ENCODE results near the gene APOA4.
A peak's percentile ranks its signal among the peaks of the same experiment; 100 is the strongest.

The APOA4 gene

DNA sequence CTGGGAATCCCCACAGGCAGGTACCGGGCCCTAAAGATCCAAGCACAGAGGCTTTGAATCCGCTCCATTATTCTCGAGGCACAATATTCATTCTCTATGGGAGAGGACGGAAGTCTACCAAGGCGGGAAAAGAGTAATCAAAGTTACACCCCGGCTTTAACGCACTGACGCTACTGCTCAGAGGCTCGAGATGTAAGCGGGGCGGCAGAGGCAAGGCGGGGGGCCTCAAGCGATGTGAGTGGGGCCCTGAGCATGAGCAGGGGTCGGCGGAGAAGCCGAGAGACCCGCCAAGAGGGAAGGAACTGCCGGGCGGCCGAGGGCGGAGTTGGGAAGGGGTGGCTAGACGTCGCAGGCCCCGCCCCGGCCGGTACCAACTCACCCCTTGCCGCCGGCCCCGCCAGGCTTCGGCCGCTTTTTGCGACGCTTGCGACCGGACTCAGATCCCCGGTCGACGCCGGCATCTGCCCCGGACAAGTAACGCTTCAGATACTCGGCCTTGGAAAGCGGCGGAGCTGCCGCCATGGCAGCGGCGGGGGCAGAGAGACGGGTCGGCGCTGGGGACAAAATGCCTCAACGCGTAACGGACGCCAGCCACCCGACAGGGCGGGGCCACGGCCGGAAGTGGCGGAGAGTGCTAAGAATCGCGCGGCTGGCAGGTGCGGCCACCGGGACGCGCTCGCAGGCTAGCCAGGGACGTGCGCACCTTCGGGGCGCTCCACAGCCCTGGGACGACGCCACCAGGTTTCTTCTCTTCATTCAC is 50.5 kb downstream of the APOA4 start, which contains the start of gene BUD13:
TSS of gene BUD13 (minus strand) at position 545 of the 760 bp plus-strand sequence. CDS start at position 522, 23 bp downstream.
- DNase-seq, result peak; percentile 91 to 95

DNA sequence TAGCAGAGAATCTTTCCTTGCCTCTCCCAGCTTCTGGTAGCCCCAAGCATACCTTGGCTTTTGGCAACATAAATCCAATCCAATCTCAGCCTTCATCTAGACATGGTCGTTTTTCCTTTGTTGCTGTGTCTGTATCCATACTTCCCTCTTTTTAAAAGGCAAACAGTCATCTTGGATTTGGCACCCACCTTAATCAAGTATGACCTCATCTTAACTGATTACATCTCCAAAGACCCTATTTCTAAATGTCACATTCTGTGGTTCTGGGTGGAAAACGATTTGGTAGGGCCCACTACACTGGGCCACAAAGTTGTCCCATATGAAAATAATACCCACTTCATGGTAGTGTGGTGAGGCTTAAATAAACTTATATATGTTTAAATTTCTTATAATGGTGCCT is 51.2 kb downstream of the APOA4 start:
- DNase-seq, result no peak

All from CD4-positive, alpha-beta T cell treated with Interleukin-1 beta for 1 hour (primary cell).